Neural cell (in vitro differentiated cells): Measurements from ENCODE around the gene LDLRAD3. TPM values are rescaled to one million over a fixed set of nuclear protein-coding genes. Genes with fewer than 3 reads are reported as not detected.

ENCODE experiments used
- H2AFZ ChIP-seq: fragments of 200-600, 300-800 bp; sonication (generic), shearing (Covaris generic); 2 replicates; pipeline ENCODE4 v1.6.0; 2014; ENCODE audit warnings: low read depth, mild to moderate bottlenecking, antibody characterized with exemption, low read length, moderate library complexity
- H3F3A ChIP-seq: fragments of 200-600 bp; shearing (Covaris generic); 2 replicates; pipeline ENCODE4 v1.6.1; 2016; ENCODE audit warnings: mild to moderate bottlenecking, moderate library complexity, mixed read lengths, antibody characterized with exemption, low read length; ENCODE audit not compliant: insufficient read depth, poor library complexity, severe bottlenecking
- H3K27ac ChIP-seq: fragments of 200-600, 300-800 bp; sonication (generic), shearing (Covaris generic); 2 replicates; pipeline ENCODE4 v1.5.1; 2014; ENCODE audit warnings: mild to moderate bottlenecking, low read length, moderate library complexity
- H3K27me3 ChIP-seq: fragments of 300-800, 200-600 bp; sonication (generic), shearing (Covaris generic); 2 replicates; pipeline ENCODE4 v1.6.0; 2014; ENCODE audit warnings: mild to moderate bottlenecking, low read depth, low read length, moderate library complexity; ENCODE audit not compliant: insufficient read depth
- H3K36me3 ChIP-seq: fragments of 300-800, 200-600 bp; sonication (generic), shearing (Covaris generic); 2 replicates; pipeline ENCODE4 v1.5.1; 2014; ENCODE audit warnings: mild to moderate bottlenecking, antibody characterized with exemption, low read length, moderate library complexity; ENCODE audit not compliant: insufficient read depth
- H3K4me2 ChIP-seq: fragments of 300-800, 200-600 bp; sonication (generic), shearing (Covaris generic); 2 replicates; pipeline ENCODE4 v1.6.0; 2014; ENCODE audit warnings: mild to moderate bottlenecking, low read length
- H3K4me3 ChIP-seq: fragments of 300-800, 200-600 bp; sonication (generic), shearing (Covaris generic); 2 replicates; pipeline ENCODE4 v1.5.1; 2014; ENCODE audit warnings: mild to moderate bottlenecking, low read length, moderate library complexity
- H3K79me2 ChIP-seq: fragments of 200-600 bp; shearing (Covaris generic); replicated peaks from 2 replicates; pipeline ENCODE4 v1.6.0; 2014; ENCODE audit warnings: mild to moderate bottlenecking, low read length, moderate library complexity; ENCODE audit not compliant: insufficient read depth
- H3K9ac ChIP-seq: fragments of 300-800, 200-600 bp; sonication (generic), shearing (Covaris generic); 2 replicates; pipeline ENCODE4 v1.6.1; 2016; ENCODE audit warnings: mild to moderate bottlenecking, low read length, mixed read lengths
- H3K9me2 ChIP-seq: fragments of 200-600 bp; shearing (Covaris generic); 2 replicates; pipeline ENCODE4 v1.6.1; 2016; ENCODE audit warnings: mild to moderate bottlenecking, low read length, mixed read lengths; ENCODE audit not compliant: insufficient read depth
- H3K9me3 ChIP-seq: fragments of 200-600, 300-800 bp; sonication (generic), shearing (Covaris generic); 2 replicates; pipeline ENCODE4 v1.6.1; 2016; ENCODE audit warnings: mild to moderate bottlenecking, mixed run types, low read length, moderate library complexity, mixed read lengths
- H4K20me1 ChIP-seq: fragments of 200-600 bp; shearing (Covaris generic); 2 replicates; pipeline ENCODE4 v1.6.1; 2016; ENCODE audit warnings: mild to moderate bottlenecking, mixed run types; ENCODE audit not compliant: insufficient read depth
- EZH2 ChIP-seq: fragments of 200-600, 300-800 bp; shearing (Covaris generic), sonication (generic); IDR thresholded peaks from 2 replicates; pipeline ENCODE4 v1.6.1; 2014; ENCODE audit warnings: antibody characterized with exemption, low read length, borderline replicate concordance, mild to moderate bottlenecking; ENCODE audit not compliant: insufficient read depth, poor library complexity, severe bottlenecking
- MXI1 ChIP-seq: fragments of 450-650 bp; conservative IDR thresholded peaks from 2 replicates; pipeline ENCODE4 v1.6.1; 2014; ENCODE audit warnings: antibody characterized with exemption, mild to moderate bottlenecking; ENCODE audit not compliant: poor library complexity, severe bottlenecking
- POLR2AphosphoS5 ChIP-seq: IDR thresholded peaks from 2 replicates; pipeline ENCODE4 v1.6.1; 2012
- TAF1 ChIP-seq: IDR thresholded peaks from 2 replicates; pipeline ENCODE4 v1.6.1; 2012; ENCODE audit warnings: low read depth
- polyA plus RNA-seq: library from polyadenylated mRNA; depleted of rRNA; stranded (reverse); fragments of >200 nt; gene quantifications from 2 replicates; pipeline ENCODE4 v1.2.3, GENCODE V29; 2014
- TF ChIP-seq, protein P1 (sequence below): IDR thresholded peaks from 2 replicates; pipeline ENCODE4 v1.6.1; 2012; ENCODE audit warnings: borderline replicate concordance
- TF ChIP-seq, protein P2 (sequence below): fragments of 450-650 bp; IDR thresholded peaks from 2 replicates; pipeline ENCODE4 v1.5.1; 2014; ENCODE audit warnings: antibody characterized with exemption, mild to moderate bottlenecking, moderate library complexity; ENCODE audit not compliant: poor library complexity, severe bottlenecking

LDLRAD3 gene
- polyA plus RNA-seq, 1 donor from 2014 or later: 3.5 TPM

DNA sequence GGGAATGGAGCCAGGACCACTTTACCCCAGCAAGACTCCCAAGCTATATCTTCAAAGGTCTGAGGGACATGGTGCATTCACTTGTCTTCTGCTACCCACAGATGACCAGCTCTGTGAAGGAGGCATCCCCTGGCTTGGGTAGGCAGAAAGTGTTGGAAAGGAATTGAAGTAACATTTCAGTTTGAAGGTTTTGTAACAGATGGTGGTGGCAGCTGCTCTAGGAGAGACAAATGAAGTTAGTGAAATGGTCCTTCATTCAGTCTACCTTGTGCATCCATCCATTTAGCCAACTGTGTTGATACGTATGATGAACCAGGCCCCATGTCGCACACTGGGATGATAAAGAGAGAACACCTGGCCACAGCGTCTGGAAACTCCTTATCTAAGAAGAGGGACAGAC lies 204.8 kb downstream of the LDLRAD3 start:
- Histone ChIP-seq H2AFZ (no peak overlapping the region), H3K27ac (no peak overlapping the region), H3K9me3 (no peaks in the 10 kb centered on the region), H4K20me1 (no peaks in the 10 kb centered on the region), H3K4me3 (no peak overlapping the region), H3K9ac (no peak overlapping the region), H3K27me3 (no peaks in the 10 kb centered on the region), H3K79me2 (no peaks in the 10 kb centered on the region), H3K9me2 (no peaks in the 10 kb centered on the region), H3K4me2 (no peak overlapping the region), H3K36me3 (no peaks in the 10 kb centered on the region), H3F3A (no peaks in the 10 kb centered on the region)
- TF ChIP-seq POLR2AphosphoS5: no peak
- TF ChIP-seq, protein P1, sequence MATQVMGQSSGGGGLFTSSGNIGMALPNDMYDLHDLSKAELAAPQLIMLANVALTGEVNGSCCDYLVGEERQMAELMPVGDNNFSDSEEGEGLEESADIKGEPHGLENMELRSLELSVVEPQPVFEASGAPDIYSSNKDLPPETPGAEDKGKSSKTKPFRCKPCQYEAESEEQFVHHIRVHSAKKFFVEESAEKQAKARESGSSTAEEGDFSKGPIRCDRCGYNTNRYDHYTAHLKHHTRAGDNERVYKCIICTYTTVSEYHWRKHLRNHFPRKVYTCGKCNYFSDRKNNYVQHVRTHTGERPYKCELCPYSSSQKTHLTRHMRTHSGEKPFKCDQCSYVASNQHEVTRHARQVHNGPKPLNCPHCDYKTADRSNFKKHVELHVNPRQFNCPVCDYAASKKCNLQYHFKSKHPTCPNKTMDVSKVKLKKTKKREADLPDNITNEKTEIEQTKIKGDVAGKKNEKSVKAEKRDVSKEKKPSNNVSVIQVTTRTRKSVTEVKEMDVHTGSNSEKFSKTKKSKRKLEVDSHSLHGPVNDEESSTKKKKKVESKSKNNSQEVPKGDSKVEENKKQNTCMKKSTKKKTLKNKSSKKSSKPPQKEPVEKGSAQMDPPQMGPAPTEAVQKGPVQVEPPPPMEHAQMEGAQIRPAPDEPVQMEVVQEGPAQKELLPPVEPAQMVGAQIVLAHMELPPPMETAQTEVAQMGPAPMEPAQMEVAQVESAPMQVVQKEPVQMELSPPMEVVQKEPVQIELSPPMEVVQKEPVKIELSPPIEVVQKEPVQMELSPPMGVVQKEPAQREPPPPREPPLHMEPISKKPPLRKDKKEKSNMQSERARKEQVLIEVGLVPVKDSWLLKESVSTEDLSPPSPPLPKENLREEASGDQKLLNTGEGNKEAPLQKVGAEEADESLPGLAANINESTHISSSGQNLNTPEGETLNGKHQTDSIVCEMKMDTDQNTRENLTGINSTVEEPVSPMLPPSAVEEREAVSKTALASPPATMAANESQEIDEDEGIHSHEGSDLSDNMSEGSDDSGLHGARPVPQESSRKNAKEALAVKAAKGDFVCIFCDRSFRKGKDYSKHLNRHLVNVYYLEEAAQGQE: no peak
- TF ChIP-seq, protein P2, sequence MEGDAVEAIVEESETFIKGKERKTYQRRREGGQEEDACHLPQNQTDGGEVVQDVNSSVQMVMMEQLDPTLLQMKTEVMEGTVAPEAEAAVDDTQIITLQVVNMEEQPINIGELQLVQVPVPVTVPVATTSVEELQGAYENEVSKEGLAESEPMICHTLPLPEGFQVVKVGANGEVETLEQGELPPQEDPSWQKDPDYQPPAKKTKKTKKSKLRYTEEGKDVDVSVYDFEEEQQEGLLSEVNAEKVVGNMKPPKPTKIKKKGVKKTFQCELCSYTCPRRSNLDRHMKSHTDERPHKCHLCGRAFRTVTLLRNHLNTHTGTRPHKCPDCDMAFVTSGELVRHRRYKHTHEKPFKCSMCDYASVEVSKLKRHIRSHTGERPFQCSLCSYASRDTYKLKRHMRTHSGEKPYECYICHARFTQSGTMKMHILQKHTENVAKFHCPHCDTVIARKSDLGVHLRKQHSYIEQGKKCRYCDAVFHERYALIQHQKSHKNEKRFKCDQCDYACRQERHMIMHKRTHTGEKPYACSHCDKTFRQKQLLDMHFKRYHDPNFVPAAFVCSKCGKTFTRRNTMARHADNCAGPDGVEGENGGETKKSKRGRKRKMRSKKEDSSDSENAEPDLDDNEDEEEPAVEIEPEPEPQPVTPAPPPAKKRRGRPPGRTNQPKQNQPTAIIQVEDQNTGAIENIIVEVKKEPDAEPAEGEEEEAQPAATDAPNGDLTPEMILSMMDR: no peak

DNA sequence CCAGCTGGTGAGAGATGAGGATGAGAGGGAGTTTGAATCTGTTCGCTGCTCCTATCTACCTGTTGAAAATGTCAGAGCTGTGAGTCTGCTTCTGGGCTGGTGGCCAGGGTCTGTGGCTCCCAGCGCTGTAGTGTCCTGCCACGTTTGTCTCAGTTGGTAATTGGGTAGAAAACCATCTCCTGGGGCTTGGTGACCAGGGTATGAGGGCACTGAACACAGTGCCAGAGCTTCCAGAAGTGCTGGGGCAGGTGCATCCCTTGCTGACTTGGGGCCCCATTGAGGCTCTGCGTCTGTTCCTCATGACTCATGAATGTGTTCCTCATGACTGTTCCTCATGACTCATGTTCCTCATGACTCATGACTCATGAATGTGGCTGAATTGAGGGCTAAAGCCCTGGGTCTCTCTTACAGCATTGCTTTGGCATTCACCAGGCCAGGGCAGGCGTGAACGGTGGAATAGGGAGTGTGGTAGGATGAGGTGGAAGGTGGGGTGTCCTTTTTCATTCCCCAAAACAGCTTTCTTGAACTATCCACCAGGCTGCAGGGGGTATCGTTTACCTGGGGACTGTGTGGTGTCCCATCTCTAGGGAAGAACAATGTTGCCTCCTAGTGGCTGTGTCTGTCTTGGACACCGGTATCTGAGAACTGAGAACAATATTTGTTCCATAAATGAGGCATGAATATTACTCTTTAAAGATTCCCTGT lies 205.8 kb downstream of the LDLRAD3 start:
- no peak overlapping the region for H3K27ac ChIP-seq
- H3F3A ChIP-seq: no peaks in the 10 kb centered on the region
- no peak overlapping the region for H3K4me2 ChIP-seq
- no peaks in the 10 kb centered on the region for H3K9me3 ChIP-seq
- no peak overlapping the region for H3K9ac ChIP-seq
- TF ChIP-seq MXI1 (no peak), TAF1 (no peak), EZH2 (no peak), POLR2AphosphoS5 (no peak)
- TF ChIP-seq, protein P1: no peak
- TF ChIP-seq, protein P2: no peak
- no peaks in the 10 kb centered on the region for H3K36me3 ChIP-seq
- H3K9me2 ChIP-seq: no peaks in the 10 kb centered on the region
- no peaks in the 10 kb centered on the region for H3K27me3 ChIP-seq
- H4K20me1 ChIP-seq: no peaks in the 10 kb centered on the region
- no peaks in the 10 kb centered on the region for H3K79me2 ChIP-seq
- H3K4me3 ChIP-seq: no peak overlapping the region
- no peak overlapping the region for H2AFZ ChIP-seq
